Esophagus muscularis mucosa (tissue), 4 donors: ENCODE data around the gene PARP3. TPM values are rescaled to one million over a fixed set of nuclear protein-coding genes. Genes with fewer than 3 reads are reported as not detected.

ENCODE experiments used
- DNase-seq: peaks from one replicate; pipeline ENCODE4 v3.0.0-alpha.2; 2017; ENCODE audit errors: extremely low spot score
- H3K27ac ChIP-seq, 4 donors: fragments of 200-600 bp; sonication (generic); replicated peaks in 1 of 4; 1 replicate in 3 of 4; 2 replicates in 1 of 4; pipeline ENCODE4 v1.5.1; 2016 to 2019; ENCODE audit warnings: mild to moderate bottlenecking in 1 of 4
- H3K27me3 ChIP-seq, 4 donors: fragments of 200-600 bp; sonication (generic); one replicate each; pipeline versions ENCODE4 v1.5.1 to v1.6.0; 2016 to 2019
- H3K36me3 ChIP-seq, 4 donors: fragments of 200-600 bp; sonication (generic); one replicate each; pipeline ENCODE4 v1.5.1; 2016 to 2019
- H3K4me1 ChIP-seq, 4 donors: fragments of 200-600 bp; sonication (generic); one replicate each; pipeline ENCODE4 v1.5.1; 2016 to 2019
- H3K4me3 ChIP-seq, 4 donors: fragments of 200-600 bp; sonication (generic); 1 replicate in 2 of 4; 2 replicates in 2 of 4; pipeline ENCODE4 v1.5.1; 2016 to 2019; ENCODE audit warnings: mild to moderate bottlenecking in 4 of 4, moderate library complexity in 1 of 4
- H3K9me3 ChIP-seq, 4 donors: fragments of 200-600 bp; sonication (generic); 1 replicate in 3 of 4; 2 replicates in 1 of 4; pipeline ENCODE4 v1.5.1; 2016 to 2019
- CTCF ChIP-seq, 3 experiments: fragments of 200-600 bp in 2 of 3; fragments of 450-650 bp in 1 of 3; sonication (generic) in 2 of 3; IDR thresholded peaks; one replicate each; pipeline ENCODE4 v1.5.1; 2017 to 2019; ENCODE audit warnings: antibody characterized with exemption in 3 of 3, mild to moderate bottlenecking in 2 of 3, moderate library complexity in 1 of 3
- EP300 ChIP-seq: sonication (generic); formaldehyde crosslinking; IDR thresholded peaks from one replicate; pipeline ENCODE4 v1.6.1; 2017; ENCODE audit warnings: antibody characterized with exemption
- POLR2A ChIP-seq: fragments of 450-650 bp; IDR thresholded peaks from one replicate; pipeline ENCODE4 v1.6.1; 2017; ENCODE audit warnings: antibody characterized with exemption, moderate library complexity, mild to moderate bottlenecking, low read depth
- POLR2AphosphoS5 ChIP-seq, 2 donors: sonication (generic); formaldehyde crosslinking; IDR thresholded peaks; one replicate each; pipeline ENCODE4 v1.6.1; 2017; ENCODE audit warnings: antibody characterized with exemption in 2 of 2
- WGBS: methylation state at CpG from one replicate; pipeline ENCODE4 v1.1.5; 2018; 5-methylcytosine and 5-hydroxymethylcytosine counted together
- intact Hi-C: fragments of 100-400 bp; cut with DNase I; formaldehyde crosslinking; loops from one replicate; pipeline ENCODE4 v1.15.1; 2023
- total RNA-seq, 4 donors: library from RNA; depleted of rRNA; stranded (reverse); fragments of >200 nt; gene quantifications; one replicate each; pipeline versions ENCODE4 v1.1.0 to v1.2.1, GENCODE V29; 2016

Gene PARP3
- total RNA-seq, 4 donors from 2014 or later: 22.9 to 37.9 (median 30.1) TPM

GRCh38 chr3:51934991-51935885, 6.9 kb upstream of the PARP3 start:
- WGBS: 95% methylated on average over 26 of the region's 28 CpGs
- no peak for DNase-seq
- no peak overlapping the region for H3K27ac ChIP-seq
- H3K4me3 ChIP-seq: no peak overlapping the region
- TF ChIP-seq CTCF (IDR thresholded peaks at IDR 0.05): no peak
- no peak for TF ChIP-seq POLR2AphosphoS5 (IDR thresholded peaks at IDR 0.05)
- TF ChIP-seq POLR2A: no peak
- TF ChIP-seq EP300: no peak
- no peaks in the 10 kb centered on the region for H3K9me3 ChIP-seq
- intact Hi-C loops: no loop called here
- no peaks in the 10 kb centered on the region for H3K27me3 ChIP-seq
- H3K4me1 ChIP-seq: peaks cover 4 to 16% (median 5%) of the 10 kb centered on the region in 4 donors
- H3K36me3 ChIP-seq: peaks cover 49 to 76% (median 72%) of the 10 kb centered on the region in 4 donors

GRCh38 chr3:51935886-51936755, 6.0 kb upstream of the PARP3 start:
- no peak for DNase-seq
- WGBS: 96% methylated on average over 17 of the region's 25 CpGs
- Histone ChIP-seq H3K27me3 (no peaks in the 10 kb centered on the region), H3K4me3 (no peak overlapping the region), H3K9me3 (no peaks in the 10 kb centered on the region), H3K36me3 (peaks cover 49 to 76% (median 72%) of the 10 kb centered on the region in 4 donors), H3K4me1 (peaks cover 13 to 25% (median 14%) of the 10 kb centered on the region in 4 donors), H3K27ac (no peak overlapping the region)
- intact Hi-C loops: no loop called here
- TF ChIP-seq POLR2A (no peak), EP300 (no peak), POLR2AphosphoS5 (IDR thresholded peaks at IDR 0.05) (no peak), CTCF (IDR thresholded peaks at IDR 0.05) (no peak)

GRCh38 chr3:51937014-51937413, 5.1 kb upstream of the PARP3 start:
- peaks cover 17 to 31% (median 18%) of the 10 kb centered on the region in 4 donors for H3K4me1 ChIP-seq
- H3K27me3 ChIP-seq: no peaks in the 10 kb centered on the region
- H3K4me3 ChIP-seq: no peak overlapping the region
- H3K9me3 ChIP-seq: no peaks in the 10 kb centered on the region
- H3K27ac ChIP-seq: no peak overlapping the region
- no peak for DNase-seq
- WGBS: 82% methylated on average over 4 of the region's 9 CpGs
- TF ChIP-seq POLR2AphosphoS5 (IDR thresholded peaks at IDR 0.05) (no peak), CTCF (IDR thresholded peaks at IDR 0.05) (no peak), POLR2A (no peak), EP300 (no peak)
- intact Hi-C loops: no loop called here
- peaks cover 49 to 73% (median 70%) of the 10 kb centered on the region in 4 donors for H3K36me3 ChIP-seq

- no peaks in the 10 kb centered on the region for H3K27me3 ChIP-seq
- WGBS: 95% methylated on average over 13 of the region's 13 CpGs
- no peak for DNase-seq
- H3K36me3 ChIP-seq: peaks cover 49 to 67% (median 63%) of the 10 kb centered on the region in 4 donors
- no peak overlapping the region for H3K4me3 ChIP-seq
- H3K27ac ChIP-seq: no peak overlapping the region
- H3K9me3 ChIP-seq: no peaks in the 10 kb centered on the region
- no peak for TF ChIP-seq CTCF (IDR thresholded peaks at IDR 0.05)
- TF ChIP-seq EP300: no peak
- no peak for TF ChIP-seq POLR2AphosphoS5 (IDR thresholded peaks at IDR 0.05)
- no peak for TF ChIP-seq POLR2A
- intact Hi-C loops: no loop called here
- H3K4me1 ChIP-seq: peaks cover 24 to 37% (median 25%) of the 10 kb centered on the region in 4 donors
These were observed 4.3 kb upstream of the PARP3 start for GRCh38 chr3:51937611-51938450.
